Activated naive CD8-positive, alpha-beta T cell treated with anti-CD3 and anti-CD28 coated beads, Interleukin-2, amount 10 ng/mL, durations not matched to agents 7 days and 5 days (primary cell): ENCODE data around the gene KIF4B. TPM values are rescaled to one million over a fixed set of nuclear protein-coding genes. Genes with fewer than 3 reads are reported as not detected.

Source experiments
- ATAC-seq: fragments of 150-1000 bp; cut with Tn5 transposase; one replicate; pipeline ENCODE4 v1.10.0; 2021; ENCODE audit warnings: low read depth, moderate library complexity
- POLR2A ChIA-PET: fragments of 350-600 bp; sonication (Branson Sonifier 250); formaldehyde crosslinking; loops from one replicate; lab custom pipeline; 2021; ENCODE audit warnings: antibody characterized with exemption; lab: Charles Lee
- DNase-seq: peaks from one replicate; pipeline ENCODE4 v3.0.0; 2021
- H3K27ac Mint-ChIP-seq: one replicate; pipeline ENCODE4 v1.8.0; 2022; ENCODE audit warnings: mild to moderate bottlenecking, mixed read lengths
- H3K27me3 Mint-ChIP-seq: one replicate; pipeline ENCODE4 v1.8.0; 2022; ENCODE audit warnings: mild to moderate bottlenecking, moderate library complexity, mixed read lengths
- H3K36me3 Mint-ChIP-seq: one replicate; pipeline ENCODE4 v1.8.0; 2021; ENCODE audit warnings: mild to moderate bottlenecking, mixed read lengths
- H3K4me1 Mint-ChIP-seq: one replicate; pipeline ENCODE4 v1.8.0; 2021; ENCODE audit warnings: mixed read lengths
- H3K4me3 Mint-ChIP-seq: one replicate; pipeline ENCODE4 v1.8.0; 2022; ENCODE audit warnings: mild to moderate bottlenecking, moderate library complexity, mixed read lengths
- H3K9me3 Mint-ChIP-seq: one replicate; pipeline ENCODE4 v1.8.0; 2021; ENCODE audit warnings: mixed read lengths
- total RNA-seq, 2 experiments: library from RNA; stranded (reverse); gene quantifications; one replicate each; pipeline ENCODE4 v1.2.3, GENCODE V29; 2021

KIF4B gene
- total RNA-seq, 2 experiments from 2014 or later, result not detected

GRCh38 chr5:155049569-155050383 is 36.2 kb downstream of the KIF4B start:
- no peak for ATAC-seq
- H3K4me3 Mint-ChIP-seq, result no peak overlapping the region
- POLR2A ChIA-PET, result no interaction called here
- no peaks in the 10 kb centered on the region for H3K4me1 Mint-ChIP-seq
- H3K9me3 Mint-ChIP-seq, result no peaks in the 10 kb centered on the region
- H3K36me3 Mint-ChIP-seq, result no peaks in the 10 kb centered on the region
- H3K27ac Mint-ChIP-seq, result no peak overlapping the region
- H3K27me3 Mint-ChIP-seq, result peaks cover 6% of the 10 kb centered on the region
- no peak for DNase-seq

- no peaks in the 10 kb centered on the region for H3K36me3 Mint-ChIP-seq
- no peak overlapping the region for H3K4me3 Mint-ChIP-seq
- H3K27me3 Mint-ChIP-seq, result peaks cover 6% of the 10 kb centered on the region
- no peak for ATAC-seq
- POLR2A ChIA-PET, result no interaction called here
- no peak for DNase-seq
- no peaks in the 10 kb centered on the region for H3K4me1 Mint-ChIP-seq
- H3K27ac Mint-ChIP-seq, result no peak overlapping the region
- no peaks in the 10 kb centered on the region for H3K9me3 Mint-ChIP-seq
Measured at GRCh38 chr5:155050384-155051019, 36.9 kb downstream of the KIF4B start.

- Mint-ChIP-seq H3K27me3 (peaks cover 9% of the 10 kb centered on the region), H3K9me3 (no peaks in the 10 kb centered on the region), H3K27ac (no peak overlapping the region), H3K36me3 (no peaks in the 10 kb centered on the region), H3K4me1 (no peaks in the 10 kb centered on the region), H3K4me3 (no peak overlapping the region)
- no peak for DNase-seq
- no peak for ATAC-seq
- POLR2A ChIA-PET, result no interaction called here
Measured at GRCh38 chr5:155052532-155052931, 39.0 kb downstream of the KIF4B start.

- no peak overlapping the region for H3K4me3 Mint-ChIP-seq
- H3K4me1 Mint-ChIP-seq, result no peaks in the 10 kb centered on the region
- POLR2A ChIA-PET, result interaction anchor here (0.6 kb wide), 1 partner anchor 24 kb away, joined by 3 read pairs; no protein-coding TSS in a partner anchor
- no peak overlapping the region for H3K27ac Mint-ChIP-seq
- H3K9me3 Mint-ChIP-seq, result no peaks in the 10 kb centered on the region
- DNase-seq (no peak), ATAC-seq (no peak)
- H3K27me3 Mint-ChIP-seq, result peaks cover 9% of the 10 kb centered on the region
- H3K36me3 Mint-ChIP-seq, result no peaks in the 10 kb centered on the region
Measured at GRCh38 chr5:155053501-155053900, 39.9 kb downstream of the KIF4B start.

GRCh38 chr5:155056644-155057269 is 43.2 kb downstream of the KIF4B start:
- DNase-seq (no peak), ATAC-seq (no peak)
- POLR2A ChIA-PET, result no interaction called here
- Mint-ChIP-seq H3K36me3 (no peaks in the 10 kb centered on the region), H3K27ac (no peak overlapping the region), H3K4me3 (no peak overlapping the region), H3K4me1 (no peaks in the 10 kb centered on the region), H3K9me3 (peaks cover 3% of the 10 kb centered on the region), H3K27me3 (peaks cover 9% of the 10 kb centered on the region)

GRCh38 chr5:155057626-155058025 is 44.1 kb downstream of the KIF4B start:
- DNase-seq (no peak), ATAC-seq (no peak)
- Mint-ChIP-seq H3K4me1 (no peaks in the 10 kb centered on the region), H3K9me3 (peaks cover 3% of the 10 kb centered on the region), H3K27ac (no peak overlapping the region), H3K36me3 (no peaks in the 10 kb centered on the region), H3K27me3 (peaks cover 7% of the 10 kb centered on the region), H3K4me3 (no peak overlapping the region)
- POLR2A ChIA-PET, result no interaction called here

- Mint-ChIP-seq H3K9me3 (peaks cover 3% of the 10 kb centered on the region), H3K27ac (no peak overlapping the region), H3K36me3 (no peaks in the 10 kb centered on the region), H3K27me3 (peaks cover 6% of the 10 kb centered on the region), H3K4me3 (no peak overlapping the region), H3K4me1 (no peaks in the 10 kb centered on the region)
- DNase-seq, result no peak
- POLR2A ChIA-PET, result no interaction called here
- no peak for ATAC-seq
Measured at GRCh38 chr5:155064580-155064979, 51.0 kb downstream of the KIF4B start.

- Mint-ChIP-seq H3K27me3 (peaks cover 6% of the 10 kb centered on the region), H3K9me3 (no peaks in the 10 kb centered on the region)
Measured at GRCh38 chr5:155066886-155067595, 53.5 kb downstream of the KIF4B start.

More at GRCh38 chr5:155066886-155067595, 53.5 kb downstream of the KIF4B start:
- no peak overlapping the region for H3K4me3 Mint-ChIP-seq
- no peak overlapping the region for H3K27ac Mint-ChIP-seq
- H3K36me3 Mint-ChIP-seq, result no peaks in the 10 kb centered on the region
- DNase-seq, result no peak
- ATAC-seq, result no peak
- POLR2A ChIA-PET, result no interaction called here
- H3K4me1 Mint-ChIP-seq, result no peaks in the 10 kb centered on the region

Other genes starting within 250 kb of the KIF4B start
- gene FAXDC2, start 163.2 kb upstream of the KIF4B start, total RNA-seq, result not detected
- 10 to 100 TPM; 77.7 to 78.3 TPM for gene CNOT8, start 155.1 kb upstream of the KIF4B start, total RNA-seq
- 10 to 100 TPM; 13.8 to 15.7 TPM for gene GEMIN5, start 75.5 kb upstream of the KIF4B start, total RNA-seq
- gene MRPL22, start 72.7 kb upstream of the KIF4B start, total RNA-seq, result 10 to 100 TPM; 50.0 to 52.4 TPM